CD1c-positive myeloid dendritic cell (primary cell): Measurements from ENCODE around the gene SCUBE3.

Source experiments
- DNase-seq: peaks from one replicate; pipeline ENCODE4 v3.0.0-alpha.2; 2016; ENCODE audit errors: extremely low spot score

SCUBE3 gene

GRCh38 chr6:35181933-35182612, 31.7 kb upstream of the SCUBE3 start:
- DNase-seq: no peak

GRCh38 chr6:35183281-35183680, 30.5 kb upstream of the SCUBE3 start:
- no peak for DNase-seq

- no peak for DNase-seq
Observed at GRCh38 chr6:35183935-35184334, 29.8 kb upstream of the SCUBE3 start.

- DNase-seq: no peak
Observed at GRCh38 chr6:35184580-35185301, 29.0 kb upstream of the SCUBE3 start.

- DNase-seq: no peak
Observed at GRCh38 chr6:35185302-35185681, 28.5 kb upstream of the SCUBE3 start.

GRCh38 chr6:35185971-35186370, 27.8 kb upstream of the SCUBE3 start:
- no peak for DNase-seq

GRCh38 chr6:35186571-35186970, 27.2 kb upstream of the SCUBE3 start:
- DNase-seq: no peak

GRCh38 chr6:35188886-35189285, 24.9 kb upstream of the SCUBE3 start:
- DNase-seq: no peak

- no peak for DNase-seq
Observed at GRCh38 chr6:35190306-35190705, 23.4 kb upstream of the SCUBE3 start.

GRCh38 chr6:35191889-35192288, 21.9 kb upstream of the SCUBE3 start:
- no peak for DNase-seq

- no peak for DNase-seq
Observed at GRCh38 chr6:35192301-35192860, 21.4 kb upstream of the SCUBE3 start.

GRCh38 chr6:35194390-35194789, 19.4 kb upstream of the SCUBE3 start:
- no peak for DNase-seq

- DNase-seq: no peak
Observed at GRCh38 chr6:35195120-35195780, 18.5 kb upstream of the SCUBE3 start.

GRCh38 chr6:35197196-35197595, 16.6 kb upstream of the SCUBE3 start:
- no peak for DNase-seq

GRCh38 chr6:35199866-35200265, 13.9 kb upstream of the SCUBE3 start:
- no peak for DNase-seq

GRCh38 chr6:35202066-35202546, 11.7 kb upstream of the SCUBE3 start:
- DNase-seq: no peak

- no peak for DNase-seq
Observed at GRCh38 chr6:35203152-35203670, 10.5 kb upstream of the SCUBE3 start.

- no peak for DNase-seq
Observed at GRCh38 chr6:35203680-35204079, 10.1 kb upstream of the SCUBE3 start.

- DNase-seq: no peak
Observed at GRCh38 chr6:35206346-35206745, 7.4 kb upstream of the SCUBE3 start.

- DNase-seq: no peak
Observed at GRCh38 chr6:35208419-35208818, 5.3 kb upstream of the SCUBE3 start.

GRCh38 chr6:35209081-35209480, 4.7 kb upstream of the SCUBE3 start:
- no peak for DNase-seq

GRCh38 chr6:35209622-35210247, 4.0 kb upstream of the SCUBE3 start:
- DNase-seq: no peak
